LoVo (cell line): Measurements from ENCODE around the gene CNOT2.
"Not testable (repeated sequence)": the region's sequence is repeated elsewhere in the genome, so short reads cannot be mapped to it uniquely, and the experiment has no call there.

Source experiments
- DNase-seq: peaks from one replicate; pipeline ENCODE4 v3.0.0-alpha.2; 2016; ENCODE audit warnings: low spot score

CNOT2 gene

GRCh38 chr12:70366581-70367257 lies 123.5 kb downstream of the CNOT2 start:
- peak; percentile 52 for DNase-seq

GRCh38 chr12:70367258-70368141 lies 124.3 kb downstream of the CNOT2 start:
- DNase-seq: no peak

DNA sequence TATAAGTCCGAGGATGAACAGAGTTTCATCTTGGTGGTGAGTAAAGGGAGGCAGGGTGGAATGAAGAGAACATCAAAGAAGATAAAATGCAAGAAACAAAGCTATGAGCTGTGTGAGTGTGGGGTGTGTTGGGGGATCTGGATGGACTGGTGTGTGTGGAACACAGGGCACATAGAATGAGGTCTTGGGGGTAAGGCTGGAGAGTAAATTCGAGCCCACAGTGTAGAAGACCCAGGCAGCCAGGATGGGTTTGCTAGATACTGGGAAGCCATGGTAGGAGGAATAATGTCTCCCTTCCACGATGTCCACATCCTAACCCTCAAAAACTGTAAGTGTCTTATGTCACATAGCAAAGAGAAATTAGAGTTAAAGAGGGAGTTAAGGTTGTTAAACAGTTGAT lies 129.6 kb downstream of the CNOT2 start:
- no peak for DNase-seq

GRCh38 chr12:70379846-70380245 lies 136.6 kb downstream of the CNOT2 start:
- no peak for DNase-seq

DNA sequence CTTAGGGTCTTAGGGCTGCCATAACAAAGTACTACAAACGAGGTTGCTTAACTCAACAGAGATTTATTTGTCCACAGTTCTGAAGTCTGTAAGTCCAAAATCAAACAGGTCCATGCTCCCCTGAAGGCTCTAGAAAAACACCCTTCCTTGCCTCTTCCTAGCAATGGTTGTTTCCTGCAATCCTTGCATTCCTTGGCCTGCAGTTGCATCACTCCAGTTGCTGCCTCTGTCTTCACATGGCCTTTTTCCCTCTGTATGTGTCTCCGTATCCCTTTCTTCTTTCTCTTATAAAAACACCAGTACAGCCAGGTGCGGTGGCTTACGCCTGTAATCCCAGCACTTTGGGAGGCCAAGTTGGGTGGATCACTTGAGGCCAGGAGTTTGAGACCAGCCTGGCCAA lies 140.3 kb downstream of the CNOT2 start:
- no peak for DNase-seq

DNA sequence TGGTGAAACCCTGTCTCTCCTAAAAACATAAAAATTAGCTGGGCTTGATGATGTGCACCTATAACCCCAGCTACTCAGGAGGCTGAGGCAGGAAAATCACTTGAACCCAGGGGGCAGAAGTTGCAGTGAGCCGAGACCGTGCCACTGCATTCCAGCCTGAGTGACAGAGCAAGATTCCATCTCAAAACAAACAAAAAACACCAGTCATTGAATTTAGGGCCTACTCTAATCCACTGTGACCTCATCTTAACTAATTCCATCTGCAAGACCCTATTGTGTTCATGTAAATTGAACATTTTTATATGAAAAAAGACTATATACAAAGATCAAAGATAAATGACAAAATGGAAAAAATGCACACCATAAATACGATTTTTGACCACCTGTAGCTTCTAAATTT lies 140.7 kb downstream of the CNOT2 start:
- DNase-seq: no peak

- DNase-seq: no peak
Measured at GRCh38 chr12:70386771-70387170, 143.5 kb downstream of the CNOT2 start.

GRCh38 chr12:70389678-70390077 lies 146.4 kb downstream of the CNOT2 start:
- no peak for DNase-seq

DNA sequence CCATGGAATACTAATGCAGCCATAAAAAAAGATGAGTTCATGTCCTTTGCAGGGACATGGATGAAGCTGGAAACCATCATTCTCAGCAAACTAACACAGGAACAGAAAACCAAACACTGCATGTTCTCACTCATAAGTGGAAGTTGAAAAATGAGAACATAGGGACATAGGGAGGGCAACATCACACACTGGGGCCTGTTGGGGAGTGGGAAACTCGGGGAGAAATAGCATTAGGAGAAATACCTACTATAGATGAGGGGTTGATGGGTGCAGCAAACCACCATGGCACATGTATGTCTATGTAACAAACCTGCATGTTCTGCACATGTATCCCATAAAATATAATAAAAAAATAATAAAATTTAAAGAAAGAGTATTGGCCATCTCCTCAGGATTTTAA lies 149.4 kb downstream of the CNOT2 start:
- DNase-seq: not testable (repeated sequence)

GRCh38 chr12:70393787-70394499 lies 150.7 kb downstream of the CNOT2 start:
- DNase-seq: no peak

GRCh38 chr12:70398002-70398401 lies 154.8 kb downstream of the CNOT2 start:
- DNase-seq: no peak

DNA sequence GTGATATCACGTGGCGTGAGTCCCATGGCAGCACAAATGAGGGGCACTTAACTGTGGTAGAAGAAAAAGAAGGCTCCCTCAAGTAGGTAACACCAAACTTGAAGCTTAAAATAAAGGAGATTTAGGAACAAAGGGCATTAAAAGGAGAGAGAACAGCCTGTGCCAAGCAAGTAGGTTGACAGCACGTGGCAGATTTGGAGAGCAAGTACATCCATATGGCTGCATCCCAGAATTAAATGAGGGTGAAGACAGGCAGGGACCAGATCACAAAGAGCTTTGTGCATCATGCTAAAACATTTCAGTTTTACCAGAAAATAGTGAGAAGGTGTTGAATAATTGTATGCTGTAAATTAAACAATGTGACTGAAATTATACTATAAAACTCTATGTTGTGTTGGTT lies 155.6 kb downstream of the CNOT2 start:
- no peak for DNase-seq

DNA sequence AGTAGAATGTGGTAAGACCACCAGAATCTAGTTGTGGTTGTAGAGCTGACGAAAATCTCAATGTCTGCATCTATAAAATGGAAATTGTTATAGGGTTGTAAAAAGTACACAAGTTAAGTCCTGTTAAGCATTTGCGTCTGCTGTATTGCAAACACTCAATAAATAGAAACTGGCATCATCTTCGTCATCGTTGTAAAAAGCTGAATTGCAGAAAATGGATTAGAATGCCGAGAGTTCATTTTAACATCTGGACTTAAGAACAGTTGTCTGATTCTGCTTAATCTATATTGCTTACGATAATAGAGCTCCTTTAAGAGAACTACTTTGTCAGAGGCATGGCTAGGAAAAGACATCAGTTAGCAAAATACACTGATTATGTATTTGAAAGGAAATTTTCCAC lies 156.1 kb downstream of the CNOT2 start:
- no peak for DNase-seq

DNA sequence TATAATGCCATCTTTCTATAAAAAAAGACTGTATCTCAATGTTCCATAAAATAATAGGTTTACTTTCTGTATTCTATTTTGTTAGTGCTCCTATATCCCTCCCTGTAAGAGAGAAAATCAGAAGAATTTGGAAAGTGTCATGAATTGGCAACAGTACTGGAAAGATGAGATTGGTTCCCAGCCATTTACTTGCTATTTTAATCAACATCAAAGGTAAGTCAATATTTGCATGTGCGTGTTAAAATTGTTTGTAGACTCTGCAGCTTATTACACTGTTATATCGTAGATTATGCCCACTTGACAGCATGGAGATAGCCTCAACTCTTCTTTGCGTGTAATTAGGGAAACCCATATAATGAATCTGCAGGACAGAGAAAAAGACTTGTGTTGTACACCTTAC lies 156.9 kb downstream of the CNOT2 start:
- no peak for DNase-seq

GRCh38 chr12:70402597-70402996 lies 159.4 kb downstream of the CNOT2 start:
- no peak for DNase-seq

DNA sequence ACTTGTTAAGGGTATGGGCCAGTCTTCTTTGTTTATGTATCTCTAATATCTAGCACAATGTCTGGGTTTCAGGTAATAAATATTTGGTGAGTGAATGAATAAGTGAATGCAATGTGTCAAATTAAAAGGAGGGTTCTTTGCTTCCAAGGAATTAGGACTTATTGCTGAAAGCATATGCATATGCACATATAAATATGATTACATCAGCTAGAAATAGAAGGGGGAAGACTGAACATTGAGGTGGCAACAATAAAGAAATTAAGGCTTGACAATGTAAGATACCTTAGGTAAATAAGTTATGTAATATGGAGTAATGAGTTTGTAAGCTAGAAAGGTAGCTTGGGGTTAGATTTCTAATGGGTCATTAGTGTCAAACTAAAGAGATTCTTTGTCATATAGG lies 160.6 kb downstream of the CNOT2 start:
- no peak for DNase-seq
